Islet of Langerhans (tissue), 1 donor: Measurements from ENCODE around the gene CDKN3.
"Not testable (repeated sequence)": the region's sequence is repeated elsewhere in the genome, so short reads cannot be mapped to it uniquely, and the experiment has no call there.

Experiments
- FAIRE-seq: peaks from one replicate; lab custom pipeline; 2011; peaks lifted over from hg19 to GRCh38; lab: Jason Lieb, UNC

The CDKN3 gene

DNA sequence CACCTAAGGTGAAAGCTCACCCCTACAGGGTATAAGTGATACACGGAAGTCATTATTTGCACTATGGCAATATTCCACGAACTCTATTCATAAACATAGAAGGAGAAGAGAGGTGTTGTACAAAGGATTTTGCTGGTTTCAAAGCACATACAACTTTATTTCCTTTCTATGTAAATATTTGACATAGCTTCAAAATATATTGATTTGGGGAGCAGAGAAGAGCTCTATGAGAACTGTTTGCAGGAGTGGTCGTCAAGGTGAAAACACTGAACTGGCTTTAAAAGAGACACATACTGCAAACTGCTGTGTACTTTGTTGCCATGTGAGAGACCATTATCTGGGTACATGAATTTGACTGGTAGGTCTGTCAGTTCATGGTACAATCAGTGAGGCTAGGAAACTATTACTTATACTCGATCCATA, 27.7 kb downstream of the CDKN3 start:
- no peak for FAIRE-seq

DNA sequence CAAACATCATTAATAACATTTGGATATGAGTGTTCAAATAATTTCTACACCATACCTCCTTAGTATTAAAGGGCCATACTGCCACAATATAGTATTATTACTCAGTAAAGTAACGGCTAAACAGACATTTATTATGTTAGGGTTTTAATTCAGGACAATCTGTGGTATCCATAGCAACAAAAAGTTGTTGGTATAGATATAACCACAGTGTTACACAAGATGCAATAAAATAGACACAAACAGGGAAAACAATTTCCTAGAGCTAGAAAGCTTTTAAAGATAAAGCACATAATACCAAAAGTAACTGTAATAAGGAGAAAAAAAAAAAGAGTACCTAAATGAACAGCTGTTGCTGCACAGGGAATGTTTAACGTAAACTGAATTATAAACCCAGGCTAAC, 28.3 kb downstream of the CDKN3 start:
- no peak for FAIRE-seq

DNA sequence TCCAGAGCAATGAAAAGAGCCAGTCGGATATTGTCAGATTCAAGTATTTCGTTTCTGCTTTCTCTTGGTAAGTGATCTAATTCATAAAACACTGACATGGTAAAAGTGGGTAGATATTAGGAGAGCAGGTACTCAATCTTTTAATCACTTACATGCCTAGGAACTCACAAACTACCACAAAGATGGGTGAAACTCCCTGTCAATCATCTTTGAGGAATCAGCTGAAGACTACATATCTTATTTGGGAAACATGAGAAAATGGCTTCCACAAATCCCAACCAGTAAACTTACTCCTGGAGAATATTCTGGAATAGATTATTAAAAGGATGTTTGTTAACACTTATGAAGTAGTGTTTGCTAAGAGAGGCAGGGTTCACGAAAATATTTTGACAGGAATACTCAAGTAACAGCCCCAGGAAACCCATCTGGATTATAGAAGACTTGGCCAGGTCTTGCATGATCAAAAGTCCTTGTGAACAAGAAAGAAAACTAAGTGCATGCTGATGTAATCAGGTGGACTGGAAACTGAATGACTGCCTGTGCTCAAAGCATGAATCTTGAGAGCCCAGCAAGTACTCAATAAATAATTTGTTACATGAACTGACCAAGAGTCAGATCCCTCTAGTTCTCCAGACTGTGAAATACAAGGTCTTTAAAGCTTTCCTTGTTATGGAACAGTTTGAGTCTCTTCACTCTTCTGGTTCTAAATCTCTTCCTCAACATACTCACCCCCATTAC, 28.9 kb downstream of the CDKN3 start:
- no peak for FAIRE-seq

DNA sequence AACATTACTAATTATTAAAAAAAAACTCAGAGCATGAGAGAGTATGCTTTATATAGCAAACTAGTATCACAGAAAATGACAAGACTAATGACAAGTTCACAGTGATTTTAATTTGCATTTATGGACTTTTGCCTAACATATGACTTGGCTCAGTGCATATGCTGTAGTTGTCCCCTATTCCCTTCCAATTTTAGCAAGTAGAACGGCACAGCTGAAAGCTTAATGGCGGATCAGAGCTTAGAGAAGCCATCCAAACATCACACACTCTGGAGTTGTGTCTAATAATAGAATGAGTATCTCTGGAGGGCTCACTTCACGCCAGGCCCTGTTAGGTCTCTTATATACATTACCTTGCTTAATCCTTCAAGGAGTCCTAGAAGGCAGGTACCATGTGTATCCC, 31.1 kb downstream of the CDKN3 start:
- FAIRE-seq = no peak

DNA sequence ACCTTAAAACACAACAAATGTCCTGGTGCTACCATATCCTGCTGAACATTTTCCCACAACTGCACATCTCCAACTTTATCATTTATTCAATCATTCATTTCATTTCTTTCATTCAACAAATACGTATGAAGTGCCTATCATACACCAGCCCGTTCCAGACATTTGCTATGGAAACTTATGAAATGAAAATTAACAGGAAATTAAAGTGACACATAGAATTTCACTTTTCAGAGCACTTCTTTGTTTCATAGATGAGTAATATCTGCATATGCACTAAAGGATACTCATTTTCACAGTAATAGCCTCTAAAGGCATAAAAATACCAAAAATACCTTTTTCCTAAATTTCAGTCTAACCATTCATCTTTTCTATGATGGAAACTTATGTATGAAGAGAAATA, 31.7 kb downstream of the CDKN3 start:
- FAIRE-seq = no peak

DNA sequence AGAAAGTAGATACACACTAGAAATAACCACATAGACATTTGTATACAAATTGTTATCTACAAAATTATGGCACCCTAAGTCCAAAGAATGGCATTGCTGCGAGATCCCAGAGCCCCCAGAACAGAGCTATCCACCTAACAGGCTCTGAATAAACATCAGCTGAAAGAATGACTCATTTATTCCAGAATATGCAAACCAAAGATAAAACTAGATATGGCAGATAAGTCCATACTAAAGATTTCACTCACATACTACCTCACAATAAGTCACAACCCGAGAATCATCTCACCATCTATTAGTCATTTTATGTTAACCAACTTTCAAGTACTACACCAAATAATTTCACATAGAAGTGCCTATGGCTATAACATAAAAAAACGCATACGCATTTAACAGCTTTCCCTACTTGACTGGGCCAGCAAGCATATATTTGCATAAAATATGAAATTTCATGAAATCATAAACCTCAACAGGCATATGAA, 38.7 kb downstream of the CDKN3 start:
- peak; percentile 41 for FAIRE-seq

DNA sequence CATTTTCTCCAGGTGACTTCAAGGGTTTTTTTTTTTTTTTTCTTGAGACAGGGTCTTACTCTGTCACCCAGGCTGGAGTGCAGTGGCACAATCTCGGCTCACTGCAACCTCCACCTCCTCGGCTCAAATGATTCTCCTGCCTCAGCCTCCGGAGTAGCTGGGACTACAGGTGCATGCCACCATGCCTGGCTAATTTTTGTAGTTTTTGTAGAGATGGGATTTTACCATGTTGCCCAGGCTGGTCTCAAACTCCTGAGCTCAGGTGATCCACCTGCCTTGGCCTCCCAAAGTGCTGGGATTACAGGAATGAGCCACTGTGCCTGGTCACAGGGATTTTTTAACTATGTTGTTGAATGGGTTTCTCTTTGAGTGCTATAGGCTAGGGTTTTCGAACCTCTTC, 41.1 kb downstream of the CDKN3 start:
- not testable (repeated sequence) for FAIRE-seq

DNA sequence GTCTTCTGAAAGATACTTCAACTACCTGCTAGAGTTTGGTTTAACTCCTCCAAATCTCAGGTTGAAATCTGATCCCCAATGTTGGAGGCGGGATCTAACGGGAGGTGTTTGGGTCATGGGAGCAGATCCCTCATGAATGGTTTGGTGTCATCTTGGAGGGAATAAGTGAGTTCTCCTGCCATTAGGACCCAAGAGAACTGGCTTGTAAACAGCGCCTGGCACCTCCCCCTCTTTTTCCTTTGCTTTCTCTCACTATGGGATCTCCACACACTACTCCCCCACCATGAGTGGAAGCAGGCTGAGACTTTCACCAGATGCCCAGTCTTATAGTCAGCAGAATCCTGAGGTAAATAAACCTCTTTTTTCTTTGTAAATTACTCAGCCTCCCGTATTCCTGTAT, 41.9 kb downstream of the CDKN3 start:
- no peak for FAIRE-seq

DNA sequence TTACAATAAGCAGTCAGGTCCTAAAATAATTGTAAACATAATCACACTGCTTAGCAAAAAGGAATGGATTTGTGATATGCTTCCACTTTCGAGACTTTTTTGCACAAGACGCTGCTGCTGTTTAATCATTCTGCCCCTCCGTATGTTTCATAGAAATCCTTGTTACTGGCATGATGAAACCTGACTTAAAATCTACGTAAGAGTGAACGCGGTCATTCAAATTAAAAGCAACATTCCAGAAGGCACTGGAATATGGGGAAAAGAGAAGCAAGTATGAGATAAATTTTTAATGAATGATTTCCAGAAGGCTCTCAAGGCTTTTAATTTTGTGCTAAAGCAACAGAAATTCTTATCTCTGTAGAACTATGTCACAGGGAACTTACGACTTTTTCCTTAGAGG, 43.2 kb downstream of the CDKN3 start:
- FAIRE-seq = no peak

DNA sequence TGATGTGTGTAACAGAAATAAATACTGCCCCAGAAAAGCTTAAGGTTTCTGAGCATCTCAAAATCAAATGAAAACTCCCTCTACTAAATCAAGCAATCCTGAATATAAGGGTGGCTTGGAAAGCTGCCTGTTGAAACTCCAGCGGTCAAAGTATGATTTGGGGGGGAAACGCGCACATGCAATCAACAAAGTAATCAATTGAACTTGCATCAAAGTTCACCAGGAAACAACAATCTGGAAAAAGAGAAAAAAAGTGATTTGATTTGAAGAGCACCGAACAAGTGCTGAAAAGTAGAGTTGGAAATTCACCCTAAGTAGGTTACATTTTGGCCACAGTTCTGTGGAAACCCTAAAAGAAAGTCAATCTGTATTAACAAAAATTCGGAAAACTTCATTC, 43.7 kb downstream of the CDKN3 start:
- FAIRE-seq = no peak

DNA sequence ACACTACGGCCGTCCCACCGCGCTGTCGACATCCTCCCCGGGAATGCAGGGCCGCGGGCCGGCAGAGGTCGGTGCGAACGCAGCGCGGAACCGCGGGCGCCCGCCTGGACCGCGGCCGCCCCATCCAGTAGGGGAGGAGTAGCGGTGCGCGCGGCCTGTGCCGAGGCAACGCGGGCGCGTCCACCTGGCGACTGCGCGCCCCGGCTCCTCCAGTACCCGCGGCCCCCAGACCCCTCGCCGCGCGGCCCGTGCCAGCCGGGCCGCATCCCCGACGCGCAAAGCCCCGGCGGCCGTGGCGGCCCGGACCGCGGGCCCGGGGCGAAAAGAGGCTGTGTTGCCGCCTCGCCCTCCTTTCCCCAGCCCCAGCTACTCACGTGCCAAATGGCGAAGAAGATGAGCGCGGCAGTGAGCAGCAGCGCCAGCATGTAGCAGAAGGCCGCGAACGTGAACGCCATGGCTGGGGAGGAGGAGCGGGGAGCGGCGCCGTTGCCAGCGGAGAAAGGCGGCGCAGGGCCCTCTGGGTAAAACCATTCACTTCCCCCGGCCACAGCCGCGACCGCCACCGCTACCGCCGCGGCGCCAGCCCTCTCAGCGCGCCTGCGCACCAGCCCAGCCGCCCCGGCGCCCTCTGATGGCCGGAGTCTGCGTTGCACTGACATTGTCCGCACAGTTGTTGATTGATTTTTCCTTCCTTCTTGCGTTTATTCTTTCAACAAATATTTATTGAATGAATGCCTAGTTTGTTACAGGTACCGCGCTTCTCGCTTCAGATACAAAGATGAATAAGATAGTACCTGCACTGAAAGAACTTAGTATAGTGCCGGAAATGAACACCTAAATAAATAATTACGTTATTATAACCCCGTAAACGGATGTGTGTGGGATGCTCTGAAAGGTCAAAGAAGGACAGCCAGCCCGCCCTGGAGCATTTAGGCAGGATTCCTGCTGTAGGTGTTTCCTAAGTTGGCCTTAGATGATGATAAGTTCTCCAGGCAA, 44.4 kb downstream of the CDKN3 start, which contains the start of gene CNIH1:
CNIH1 (minus strand) TSS at position 502 of the 996 bp plus-strand sequence; CDS start at position 455, 47 bp downstream.
- FAIRE-seq = no peak

DNA sequence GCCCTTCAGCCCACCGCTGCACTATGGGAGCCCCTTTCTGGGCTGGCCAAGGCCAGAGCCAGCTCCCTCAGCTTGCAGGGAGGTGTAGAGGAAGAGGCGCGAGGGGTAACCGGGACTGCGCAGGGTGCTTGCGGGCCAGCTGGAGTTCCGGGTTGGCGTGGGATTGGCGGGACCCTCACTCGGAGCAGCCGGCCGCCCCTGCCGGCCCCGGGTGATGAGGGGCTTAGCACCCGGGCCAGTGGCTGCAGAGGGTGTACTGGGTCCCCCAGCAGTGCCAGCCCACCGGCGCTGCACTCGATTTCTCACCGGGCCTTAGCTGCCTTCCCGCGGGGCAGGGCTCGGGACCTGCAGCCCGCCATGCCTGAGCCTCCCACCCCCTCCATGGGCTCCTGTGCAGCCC, 46.2 kb downstream of the CDKN3 start:
- FAIRE-seq = not testable (repeated sequence)

DNA sequence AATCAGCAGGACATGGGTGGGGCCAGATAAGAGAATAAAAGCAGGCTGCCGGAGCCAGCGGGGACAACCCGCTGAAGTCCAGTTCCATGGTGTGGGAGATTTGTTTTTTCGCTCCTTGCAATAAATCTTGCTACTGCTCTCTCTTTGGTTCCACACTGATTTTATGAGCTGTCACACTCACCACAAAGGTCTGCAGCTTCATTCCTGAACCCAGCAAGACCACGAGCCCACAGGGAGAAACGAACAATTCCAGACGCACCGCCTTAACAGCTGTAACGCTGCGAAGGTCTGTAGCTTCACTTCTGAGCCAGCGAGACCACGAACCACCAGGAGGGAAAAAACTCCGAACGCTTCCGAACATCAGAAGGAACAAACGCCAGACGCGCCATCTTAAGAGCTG, 47.2 kb downstream of the CDKN3 start:
- FAIRE-seq = no peak

DNA sequence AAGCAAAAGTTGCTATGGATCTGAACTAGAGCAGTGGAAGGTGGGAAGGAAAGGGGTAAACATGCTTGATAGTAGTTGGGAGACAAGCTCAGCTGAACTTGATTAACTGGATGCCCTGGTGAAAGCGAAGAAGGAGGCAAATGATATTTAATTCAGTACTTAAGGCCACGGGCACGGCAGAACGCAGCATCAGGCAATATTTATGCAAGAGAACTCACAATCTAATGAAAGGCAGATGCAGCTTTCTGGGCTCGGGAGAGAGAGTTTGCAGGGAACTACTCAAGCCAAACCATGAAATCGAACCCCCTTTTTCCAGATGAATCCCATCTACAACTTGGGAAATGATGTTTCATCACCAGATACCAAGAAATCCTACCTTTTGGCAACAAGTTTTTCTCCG, 47.9 kb downstream of the CDKN3 start:
- no peak for FAIRE-seq

DNA sequence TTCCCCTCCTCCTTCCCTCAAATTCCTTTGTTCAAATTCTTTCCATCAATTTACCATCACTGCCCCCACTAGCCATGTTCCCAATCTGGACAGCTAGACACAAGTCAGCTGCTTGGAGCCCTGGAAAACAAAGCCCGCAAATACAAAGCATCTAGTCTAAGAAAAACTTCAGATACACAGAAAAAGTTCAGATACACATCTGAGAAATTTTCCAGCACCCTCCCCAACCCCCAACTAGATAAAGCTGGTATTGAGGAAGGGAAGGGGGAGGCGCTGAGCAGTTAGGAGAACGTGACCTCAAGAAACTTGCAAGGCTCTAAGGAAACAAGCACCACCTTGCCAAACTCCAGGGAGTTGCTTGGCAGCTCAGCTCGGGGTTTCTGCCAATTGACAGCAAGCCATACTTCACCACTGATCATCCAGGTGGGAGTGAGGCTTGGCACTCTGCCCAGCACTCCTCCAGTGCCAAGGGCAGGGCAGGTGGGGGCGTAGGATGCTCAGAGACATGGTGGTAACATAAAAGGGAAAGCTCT, 49.4 kb downstream of the CDKN3 start:
- FAIRE-seq = no peak

DNA sequence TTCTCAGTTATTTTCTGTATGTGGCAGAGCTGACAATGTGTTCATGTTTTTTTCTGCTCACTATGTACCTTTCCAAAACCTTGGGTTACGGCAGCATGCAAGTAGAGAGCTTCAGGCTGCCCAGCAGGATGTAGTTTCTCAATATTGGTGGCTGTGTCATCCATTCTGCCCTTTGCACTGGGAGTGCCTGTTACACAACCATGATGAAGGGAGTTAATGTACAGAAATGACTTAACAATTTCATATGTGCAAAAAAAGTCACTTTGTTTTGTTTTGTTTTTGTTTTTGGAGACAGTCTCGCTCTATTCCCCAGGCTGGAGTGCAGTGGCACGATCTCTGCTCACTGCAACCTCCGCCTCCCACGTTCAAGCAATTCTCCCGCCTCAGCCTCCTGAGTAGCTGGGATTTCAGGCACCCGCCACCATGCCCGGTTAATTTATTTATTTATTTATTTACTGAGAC, 50.5 kb downstream of the CDKN3 start:
- FAIRE-seq = no peak

DNA sequence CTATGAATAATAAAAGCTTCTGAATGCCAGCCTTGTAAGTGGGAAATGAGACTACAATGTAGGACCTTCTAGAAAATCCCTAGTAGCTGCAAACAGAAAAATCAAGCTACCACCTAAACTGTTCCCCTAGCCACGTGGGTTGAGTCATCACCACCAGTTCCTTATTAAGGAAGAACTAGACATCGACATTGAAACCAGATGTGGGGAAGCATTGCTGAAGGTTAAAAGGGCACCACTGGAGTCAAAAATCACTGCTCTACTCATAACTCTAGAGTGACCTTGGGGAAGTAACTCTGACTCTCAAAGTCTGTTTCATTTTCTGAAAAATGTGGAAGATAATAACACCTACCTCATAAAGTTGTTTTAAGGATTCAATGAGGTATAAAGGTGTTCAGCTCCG, 53.7 kb downstream of the CDKN3 start:
- FAIRE-seq = no peak

DNA sequence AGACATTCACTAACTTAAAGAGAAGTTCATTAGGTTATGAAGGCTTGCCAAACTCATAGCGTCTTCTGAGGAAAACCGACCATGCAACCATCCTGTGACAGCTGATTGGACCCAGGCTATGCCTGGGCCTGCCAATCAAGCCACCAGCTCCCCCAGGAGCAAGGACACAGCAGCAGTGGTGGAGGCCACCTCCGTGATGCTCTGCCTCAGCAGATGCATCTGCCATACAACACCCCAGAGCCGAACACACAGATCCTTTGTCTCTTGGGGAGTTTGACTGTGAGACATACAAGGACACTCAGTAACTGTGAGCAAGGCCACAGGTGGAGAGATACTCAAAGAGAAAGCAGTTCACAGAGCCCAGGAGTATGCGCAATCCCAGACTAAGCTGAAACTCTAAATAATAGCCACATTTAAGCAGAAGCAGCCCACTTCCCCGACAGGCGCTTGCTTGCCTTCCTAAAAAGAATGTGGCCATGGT, 54.4 kb downstream of the CDKN3 start:
- FAIRE-seq = no peak

DNA sequence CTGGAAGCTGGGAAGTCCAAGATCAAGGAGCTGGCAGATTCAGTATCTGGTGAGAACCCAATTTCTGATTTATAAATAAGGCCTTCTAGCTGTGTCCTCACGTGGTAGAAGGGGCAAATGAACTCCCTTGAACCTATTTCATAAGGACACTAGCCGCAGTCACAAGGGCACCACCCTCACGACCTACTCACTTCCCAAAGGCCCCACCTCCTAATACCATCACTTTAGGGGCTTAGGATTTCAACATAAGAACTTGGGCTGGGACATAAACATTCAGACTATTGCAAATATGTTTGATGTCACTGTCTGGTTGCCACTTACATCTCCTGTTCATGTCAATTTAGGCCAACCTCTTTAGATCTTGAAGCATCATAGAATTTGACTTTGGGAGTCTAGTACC, 55.2 kb downstream of the CDKN3 start:
- FAIRE-seq = no peak

DNA sequence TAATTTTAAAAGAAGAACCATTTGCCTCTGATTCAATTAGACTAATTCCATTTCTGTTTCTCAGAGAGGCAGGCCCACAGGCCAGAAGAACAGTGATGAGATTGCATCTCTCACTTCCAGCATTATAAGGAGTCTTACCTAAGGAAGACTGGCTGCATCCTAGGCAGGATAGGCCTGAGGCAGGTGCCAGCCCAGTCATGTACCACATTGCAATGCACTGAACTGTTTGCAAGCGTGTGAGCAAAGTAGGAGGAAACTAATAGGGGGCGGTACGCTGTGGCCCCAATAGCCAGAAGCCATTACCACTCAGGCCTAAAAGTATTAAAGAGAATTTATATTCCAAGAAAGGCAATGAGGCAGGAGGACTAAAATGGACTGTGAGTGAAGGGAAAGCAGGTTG, 56.4 kb downstream of the CDKN3 start:
- no peak for FAIRE-seq

DNA sequence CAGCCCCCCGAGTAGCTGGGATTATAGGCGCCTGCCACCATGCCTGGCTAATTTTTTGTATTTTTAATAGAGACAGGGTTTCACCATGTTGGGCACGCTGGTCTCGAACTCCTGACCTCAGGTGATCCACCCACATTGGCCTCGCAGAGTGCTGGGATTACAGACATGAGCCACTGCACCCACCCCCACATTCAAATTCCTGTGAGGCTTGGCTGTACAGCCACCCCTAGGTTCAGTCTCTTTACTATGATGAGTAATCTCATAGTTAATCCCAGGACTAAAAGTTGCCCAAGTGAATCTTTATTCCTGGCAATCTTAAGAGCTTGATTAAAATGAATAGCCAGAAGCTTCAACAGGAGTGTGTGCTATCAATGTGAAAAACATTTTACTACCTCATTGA, 57.2 kb downstream of the CDKN3 start:
- FAIRE-seq = not testable (repeated sequence)

DNA sequence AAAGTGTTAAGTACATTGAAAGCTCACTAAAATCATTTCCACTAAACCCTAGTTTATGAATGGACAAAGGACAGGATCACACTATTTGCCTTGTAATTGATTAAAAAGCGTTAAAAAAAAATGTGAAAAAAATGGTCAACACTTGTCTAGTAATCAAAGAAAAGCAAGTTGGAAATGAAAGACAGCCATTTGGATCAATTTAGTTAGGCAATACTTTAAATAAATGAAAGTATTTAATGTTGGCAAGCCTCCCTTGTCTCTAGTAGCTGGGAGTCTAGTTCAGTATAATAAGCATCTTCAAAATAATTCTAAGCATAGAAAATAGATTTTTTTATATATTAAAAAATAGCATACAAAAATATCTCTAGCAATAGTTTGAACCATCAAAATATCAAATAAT, 58.6 kb downstream of the CDKN3 start:
- FAIRE-seq = no peak
